Vagina (tissue), 2 donors: ENCODE data around the gene SELENON. TPM values are rescaled to one million over a fixed set of nuclear protein-coding genes. Genes with fewer than 3 reads are reported as not detected.

Experiments used
- DNase-seq, 2 donors: peaks; one replicate each; pipeline ENCODE4 v3.0.0-alpha.2; 2017; ENCODE audit errors: extremely low spot score in 2 of 2
- H3K27ac ChIP-seq: fragments of 200-600 bp; sonication (generic); one replicate; pipeline ENCODE4 v1.5.1; 2019
- H3K27me3 ChIP-seq: fragments of 200-600 bp; sonication (generic); one replicate; pipeline ENCODE4 v1.5.1; 2019
- H3K36me3 ChIP-seq, 2 donors: fragments of 200-600 bp; sonication (generic); one replicate each; pipeline ENCODE4 v1.5.1; 2017 to 2019
- H3K4me1 ChIP-seq: fragments of 200-600 bp; sonication (generic); one replicate; pipeline ENCODE4 v1.5.1; 2019
- H3K4me3 ChIP-seq, 2 donors: fragments of 200-600 bp; sonication (generic); 1 replicate in 1 of 2; 2 replicates in 1 of 2; pipeline ENCODE4 v1.5.1; 2016 to 2019
- H3K9me3 ChIP-seq: fragments of 200-600 bp; sonication (generic); one replicate; pipeline ENCODE4 v1.5.1; 2019
- CTCF ChIP-seq, 3 experiments: fragments of 450-650 bp in 2 of 3; fragments of 200-600 bp in 1 of 3; sonication (generic) in 1 of 3; IDR thresholded peaks; one replicate each; pipeline ENCODE4 v1.5.1; 2017 to 2019; ENCODE audit warnings: antibody characterized with exemption in 3 of 3, mild to moderate bottlenecking in 2 of 3, moderate library complexity in 2 of 3
- POLR2A ChIP-seq, 2 donors: fragments of 450-650 bp; IDR thresholded peaks; one replicate each; pipeline ENCODE4 v1.6.1; 2017; ENCODE audit warnings: antibody characterized with exemption in 2 of 2, mild to moderate bottlenecking in 2 of 2, moderate library complexity in 2 of 2
- POLR2AphosphoS5 ChIP-seq, 2 donors: sonication (generic); formaldehyde crosslinking; IDR thresholded peaks; one replicate each; pipeline ENCODE4 v1.9.0; 2017; ENCODE audit warnings: antibody characterized with exemption in 2 of 2, mild to moderate bottlenecking in 2 of 2, low read depth in 1 of 2; ENCODE audit not compliant: insufficient read depth in 1 of 2
- intact Hi-C: fragments of 100-400 bp; cut with DNase I; formaldehyde crosslinking; loops from one replicate; pipeline ENCODE4 v1.15.1; 2023
- total RNA-seq: library from RNA; depleted of rRNA; stranded (reverse); fragments of >200 nt; gene quantifications from one replicate; pipeline ENCODE4 v1.2.3, GENCODE V29; 2016

Gene SELENON
- total RNA-seq, 1 donor from 2014 or later: 39.0 TPM

GRCh38 chr1:25862785-25863485, 62.9 kb downstream of the SELENON start:
- no peaks in the 10 kb centered on the region for H3K27me3 ChIP-seq
- no peak overlapping the region for H3K27ac ChIP-seq
- DNase-seq: no peak
- TF ChIP-seq POLR2AphosphoS5 (IDR thresholded peaks at IDR 0.05; ENCODE audit: insufficient read depth in 1 of 2, low read depth in 1 of 2) (no peak), POLR2A (IDR thresholded peaks at IDR 0.05) (no peak), CTCF (IDR thresholded peaks at IDR 0.05) (no peak)
- no peak overlapping the region for H3K4me3 ChIP-seq
- peaks cover 0 to 4% of the 10 kb centered on the region in 2 donors for H3K36me3 ChIP-seq
- H3K9me3 ChIP-seq: no peaks in the 10 kb centered on the region
- peaks cover 17% of the 10 kb centered on the region for H3K4me1 ChIP-seq
- intact Hi-C loops: no loop called here

GRCh38 chr1:25863486-25864262, 63.7 kb downstream of the SELENON start:
- no peak for TF ChIP-seq POLR2A (IDR thresholded peaks at IDR 0.05)
- TF ChIP-seq POLR2AphosphoS5 (IDR thresholded peaks at IDR 0.05; ENCODE audit: insufficient read depth in 1 of 2, low read depth in 1 of 2): no peak
- TF ChIP-seq CTCF (IDR thresholded peaks at IDR 0.05): no peak
- intact Hi-C loops: no loop called here
- DNase-seq: no peak
- Histone ChIP-seq H3K27ac (no peak overlapping the region), H3K9me3 (no peaks in the 10 kb centered on the region), H3K4me1 (peaks cover 14% of the 10 kb centered on the region), H3K27me3 (no peaks in the 10 kb centered on the region), H3K36me3 (peaks cover 0 to 4% of the 10 kb centered on the region in 2 donors), H3K4me3 (no peak overlapping the region)

GRCh38 chr1:25864434-25864833, 64.4 kb downstream of the SELENON start:
- Histone ChIP-seq H3K27ac (no peak overlapping the region), H3K27me3 (no peaks in the 10 kb centered on the region), H3K4me1 (peaks cover 9% of the 10 kb centered on the region), H3K4me3 (no peak overlapping the region), H3K36me3 (peaks cover 0 to 4% of the 10 kb centered on the region in 2 donors), H3K9me3 (no peaks in the 10 kb centered on the region)
- DNase-seq: no peak
- intact Hi-C loops: no loop called here
- no peak for TF ChIP-seq POLR2AphosphoS5 (IDR thresholded peaks at IDR 0.05; ENCODE audit: insufficient read depth in 1 of 2, low read depth in 1 of 2)
- no peak for TF ChIP-seq CTCF (IDR thresholded peaks at IDR 0.05)
- TF ChIP-seq POLR2A (IDR thresholded peaks at IDR 0.05): no peak

GRCh38 chr1:25866288-25866687, 66.3 kb downstream of the SELENON start:
- Histone ChIP-seq H3K27ac (no peak overlapping the region), H3K4me3 (no peak overlapping the region), H3K36me3 (peaks cover 0 to 4% of the 10 kb centered on the region in 2 donors), H3K4me1 (peaks cover 11% of the 10 kb centered on the region), H3K9me3 (no peaks in the 10 kb centered on the region), H3K27me3 (no peaks in the 10 kb centered on the region)
- DNase-seq: no peak
- intact Hi-C loops: no loop called here
- TF ChIP-seq POLR2AphosphoS5 (IDR thresholded peaks at IDR 0.05; ENCODE audit: insufficient read depth in 1 of 2, low read depth in 1 of 2): no peak
- no peak for TF ChIP-seq POLR2A (IDR thresholded peaks at IDR 0.05)
- no peak for TF ChIP-seq CTCF (IDR thresholded peaks at IDR 0.05)
